Skeletal muscle cell (primary cell): Measurements from ENCODE around the gene TPK1.
A peak's percentile ranks its signal among the peaks of the same experiment; 100 is the strongest.
"Not testable (repeated sequence)": the region's sequence is repeated elsewhere in the genome, so short reads cannot be mapped to it uniquely, and the experiment has no call there.

Experiments used
- DNase-seq: peaks from one replicate; pipeline ENCODE4 v3.0.0-alpha.2; 2010; ENCODE audit warnings: low read depth
- H3K4me3 ChIP-seq: 2 replicates; pipeline ENCODE4 v1.5.1; 2011; ENCODE audit warnings: low read depth, mild to moderate bottlenecking, control low read depth, low read length, moderate library complexity

Gene TPK1

GRCh38 chr7:144784943-144785342 lies 50.9 kb downstream of the TPK1 start:
- H3K4me3 ChIP-seq = no peak overlapping the region
- peak; percentile 29 for DNase-seq

GRCh38 chr7:144784441-144784840 lies 51.4 kb downstream of the TPK1 start:
- DNase-seq = no peak
- H3K4me3 ChIP-seq = no peak overlapping the region

GRCh38 chr7:144782883-144783282 lies 53.0 kb downstream of the TPK1 start:
- no peak for DNase-seq
- H3K4me3 ChIP-seq = no peak overlapping the region

- DNase-seq = peak; percentile 1
- no peak overlapping the region for H3K4me3 ChIP-seq
Measured at GRCh38 chr7:144780071-144780608, 55.7 kb downstream of the TPK1 start.

GRCh38 chr7:144777889-144778288 lies 58.0 kb downstream of the TPK1 start:
- DNase-seq, H3K4me3 ChIP-seq: not testable (repeated sequence)

- H3K4me3 ChIP-seq = no peak overlapping the region
- DNase-seq = no peak
Measured at GRCh38 chr7:144777005-144777839, 58.6 kb downstream of the TPK1 start.

GRCh38 chr7:144776447-144776846 lies 59.4 kb downstream of the TPK1 start:
- no peak for DNase-seq

GRCh38 chr7:144775749-144776148 lies 60.1 kb downstream of the TPK1 start:
- DNase-seq = no peak

More at GRCh38 chr7:144776447-144776846, 59.4 kb downstream of the TPK1 start:
- no peak overlapping the region for H3K4me3 ChIP-seq

GRCh38 chr7:144771927-144772326 lies 63.9 kb downstream of the TPK1 start:
- H3K4me3 ChIP-seq = no peak overlapping the region
- DNase-seq = no peak

More at GRCh38 chr7:144775749-144776148, 60.1 kb downstream of the TPK1 start:
- no peak overlapping the region for H3K4me3 ChIP-seq

GRCh38 chr7:144771174-144771573 lies 64.7 kb downstream of the TPK1 start:
- no peak for DNase-seq
- no peak overlapping the region for H3K4me3 ChIP-seq

- DNase-seq = no peak
- no peak overlapping the region for H3K4me3 ChIP-seq
Measured at GRCh38 chr7:144769352-144769751, 66.5 kb downstream of the TPK1 start.

GRCh38 chr7:144768633-144769032 lies 67.2 kb downstream of the TPK1 start:
- H3K4me3 ChIP-seq = no peak overlapping the region
- DNase-seq = no peak

- no peak overlapping the region for H3K4me3 ChIP-seq
- DNase-seq = no peak
Measured at GRCh38 chr7:144763291-144763690, 72.6 kb downstream of the TPK1 start.

- no peak overlapping the region for H3K4me3 ChIP-seq
- DNase-seq = no peak
Measured at GRCh38 chr7:144762853-144763252, 73.0 kb downstream of the TPK1 start.

- DNase-seq = no peak
- H3K4me3 ChIP-seq = no peak overlapping the region
Measured at GRCh38 chr7:144761493-144761892, 74.4 kb downstream of the TPK1 start.

GRCh38 chr7:144759653-144760052 lies 76.2 kb downstream of the TPK1 start:
- H3K4me3 ChIP-seq = no peak overlapping the region
- DNase-seq = no peak

- DNase-seq = no peak
- no peak overlapping the region for H3K4me3 ChIP-seq
Measured at GRCh38 chr7:144747936-144748335, 87.9 kb downstream of the TPK1 start.

- no peak overlapping the region for H3K4me3 ChIP-seq
- DNase-seq = no peak
Measured at GRCh38 chr7:144738708-144739314, 97.0 kb downstream of the TPK1 start.

- no peak for DNase-seq
- H3K4me3 ChIP-seq = no peak overlapping the region
Measured at GRCh38 chr7:144738146-144738545, 97.7 kb downstream of the TPK1 start.

GRCh38 chr7:144736880-144737493 lies 98.9 kb downstream of the TPK1 start:
- no peak overlapping the region for H3K4me3 ChIP-seq

More at GRCh38 chr7:144736880-144737493, 98.9 kb downstream of the TPK1 start:
- no peak for DNase-seq
